K562 (cell line): ENCODE measurements around the gene SLC22A8. TPM values are rescaled to one million over a fixed set of nuclear protein-coding genes. Genes with fewer than 3 reads are reported as not detected.

Experiments
- FOXJ2 ChIP-seq: fragments of 200-800 bp; sonication (Bioruptor generic); IDR thresholded peaks from 2 replicates; pipeline ENCODE4 v1.6.1; 2016; ENCODE audit warnings: missing genetic modification characterization, missing compliant biosample characterization
- KAT7 ChIP-seq: sonication (generic); formaldehyde crosslinking; IDR thresholded peaks from 2 replicates; pipeline ENCODE4 v1.8.0; 2022; ENCODE audit warnings: missing genetic modification reagents, mild to moderate bottlenecking, borderline replicate concordance
- ZKSCAN8 ChIP-seq: fragments of 200-800 bp; sonication (Bioruptor generic); IDR thresholded peaks from 2 replicates; pipeline ENCODE4 v1.6.1; 2016; ENCODE audit warnings: missing genetic modification characterization, missing compliant biosample characterization
- ZNF318 ChIP-seq, 2 experiments: fragments of 450-650 bp; IDR thresholded peaks; 2 replicates each; pipeline ENCODE4 v1.6.1; 2016; ENCODE audit warnings: mild to moderate bottlenecking in 2 of 2, borderline replicate concordance in 1 of 2, low read depth in 1 of 2, moderate library complexity in 1 of 2
- polyA plus RNA-seq, 8 experiments: library from polyadenylated mRNA; depleted of rRNA in 4 of 8; stranded (reverse) in 5 of 8; unstranded in 3 of 8; fragments of >200 nt; fragmentation: Nextera tagmentation in 2 of 8; fragmentation: Illumina TruSeq in 1 of 8; extraction: Ambion mirVana in 2 of 8; extraction: Trizol in 1 of 8; gene quantifications; 2 replicates each; pipeline versions ENCODE4 v1.2.1 to v1.2.3, GENCODE V29; 2011 to 2014; ENCODE audit warnings: inconsistent platforms in 1 of 8, missing spikeins in 1 of 8
- total RNA-seq, 7 experiments: library from RNA; depleted of rRNA in 6 of 7; stranded (reverse); fragments of >200 nt in 6 of 7; fragmentation: Illumina TruSeq in 2 of 7; extraction: Trizol in 2 of 7; gene quantifications; 2 replicates each; pipeline versions ENCODE4 v1.2.1 to v1.2.3, GENCODE V29; 2011 to 2021; ENCODE audit warnings: low replicate concordance in 1 of 7

SLC22A8 gene
- total and polyA plus RNA-seq, 9 of the 15 experiments (the other 6 are each of a cell fraction or from before 2014, with no cell fraction given) = not detected

GRCh38 chr11:63015521-63016215, at the start of gene SLC22A8 (continued):
- no peak for TF ChIP-seq KAT7 (CRISPR knock-in tag)
- no peak for TF ChIP-seq ZNF318 (IDR thresholded peaks at IDR 0.05; ENCODE audit: borderline replicate concordance in 1 of 2, low read depth in 1 of 2)
- TF ChIP-seq FOXJ2 (tag) = no peak
- no peak for TF ChIP-seq ZKSCAN8 (CRISPR knock-in tag)
